HG03460 (cell line): ENCODE data around the gene TMEM267.
"Not testable (repeated sequence)": the region's sequence is repeated elsewhere in the genome, so short reads cannot be mapped to it uniquely, and the experiment has no call there.

Source experiments
- ATAC-seq: cut with Tn5 transposase; IDR thresholded peaks from one replicate; pipeline ENCODE4 v1.9.1; 2021; ENCODE audit not compliant: unreplicated experiment

Gene TMEM267

GRCh38 chr5:43411495-43411894, 72.2 kb downstream of the TMEM267 start:
- ATAC-seq, result no peak

GRCh38 chr5:43410414-43410813, 73.3 kb downstream of the TMEM267 start:
- no peak for ATAC-seq

GRCh38 chr5:43409809-43410271, 73.8 kb downstream of the TMEM267 start:
- no peak for ATAC-seq

- not testable (repeated sequence) for ATAC-seq
Measured at GRCh38 chr5:43402524-43403066, 81.1 kb downstream of the TMEM267 start.

GRCh38 chr5:43401827-43402226, 81.8 kb downstream of the TMEM267 start:
- no peak for ATAC-seq

- no peak for ATAC-seq
Measured at GRCh38 chr5:43400082-43400481, 83.6 kb downstream of the TMEM267 start.

- ATAC-seq, result peak; percentile 98
Measured at GRCh38 chr5:43396762-43397304, 86.8 kb downstream of the TMEM267 start.
